ENCODE data around the gene AGPAT2.
A peak's percentile ranks its signal among the peaks of the same experiment; 100 is the strongest.

Gene AGPAT2

DNA sequence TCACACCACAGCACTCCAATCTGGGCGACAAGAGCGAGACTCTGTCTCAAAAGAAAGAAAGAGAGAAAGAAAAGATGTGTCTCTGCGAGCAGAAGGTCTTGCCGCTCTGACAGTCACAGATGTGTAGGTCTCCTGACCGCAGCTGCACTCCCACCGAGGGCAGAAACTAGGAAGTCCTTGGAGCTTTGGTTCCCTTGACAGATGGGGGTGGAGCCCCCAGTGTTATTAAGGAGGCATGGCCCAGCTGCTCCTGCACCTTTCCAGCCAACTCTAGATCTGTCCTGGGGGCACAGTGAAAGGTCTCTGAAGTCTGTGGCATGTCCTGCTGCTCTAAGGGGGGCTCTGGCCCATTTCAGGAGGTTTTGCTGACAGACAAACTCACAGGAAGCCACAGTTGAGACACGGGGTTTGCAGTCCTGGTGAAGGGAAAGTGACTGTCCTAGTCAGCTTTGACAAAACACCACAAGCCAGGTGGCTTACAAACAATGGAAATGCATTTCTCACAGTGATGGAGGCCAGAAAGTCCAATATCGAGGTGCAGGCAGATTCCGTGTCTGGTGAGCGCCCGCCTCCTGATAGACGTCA lies 16.1 kb upstream of the AGPAT2 start:
- DNase-seq (ENCODE audit: low read depth in 1 of 2, low spot score in 1 of 2) = no peak

DNA sequence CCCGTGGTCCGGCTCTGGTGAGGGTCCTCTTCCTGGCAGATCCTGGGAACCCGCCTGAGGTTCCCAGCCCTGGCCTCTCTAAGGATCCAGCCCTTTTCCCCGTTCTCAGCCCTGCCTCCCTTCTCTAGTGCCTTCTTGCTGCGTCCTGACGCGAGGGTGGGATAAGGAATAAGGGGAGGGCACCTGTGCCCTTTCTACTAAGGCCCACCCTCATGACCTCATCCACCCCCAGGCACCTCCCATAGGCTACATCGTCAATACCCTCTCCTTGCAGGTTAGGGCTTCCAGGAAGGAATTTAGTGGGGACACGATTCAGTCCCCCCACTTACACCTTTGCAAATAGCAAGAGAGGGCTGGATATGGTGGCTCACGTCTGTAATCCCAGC lies 14.4 kb upstream of the AGPAT2 start:
- DNase-seq (ENCODE audit: low read depth in 1 of 2, low spot score in 1 of 2) = no peak

GRCh38 chr9:136700959-136701667 lies 13.9 kb upstream of the AGPAT2 start:
- DNase-seq (ENCODE audit: low read depth in 1 of 2, low spot score in 1 of 2) = peak in 1 of 2 donors; percentile 50

- no peak for DNase-seq (ENCODE audit: low read depth in 1 of 2, low spot score in 1 of 2)
Observed at GRCh38 chr9:136700304-136700703, 13.0 kb upstream of the AGPAT2 start.

DNA sequence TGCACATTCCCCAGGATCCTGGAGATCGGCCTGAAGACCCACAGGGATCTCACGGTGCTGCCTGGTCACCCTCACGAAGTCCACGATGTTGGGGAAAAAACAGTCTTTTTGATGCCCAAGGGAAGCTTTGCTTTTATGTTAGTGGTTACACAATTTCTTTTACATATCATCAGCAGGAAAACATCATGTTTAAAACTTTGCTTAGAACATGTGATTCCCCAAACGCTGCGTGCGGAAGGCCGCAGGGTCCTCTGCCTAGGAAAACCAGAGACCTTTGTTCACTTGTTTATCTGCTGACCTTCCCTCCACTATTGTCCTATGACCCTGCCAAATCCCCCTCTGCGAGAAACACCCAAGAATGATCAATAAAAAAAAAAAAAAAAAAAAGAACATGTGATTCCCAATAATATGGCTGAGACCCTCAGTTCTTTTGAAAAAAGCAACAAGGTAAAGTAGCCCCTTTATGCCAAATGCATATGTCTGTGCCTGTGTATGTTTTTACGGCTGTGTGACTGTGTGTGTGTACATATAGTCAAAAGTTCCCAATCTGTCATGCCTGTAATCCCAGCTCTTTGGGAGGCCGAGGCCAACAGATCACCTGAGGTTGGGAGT lies 11.5 kb upstream of the AGPAT2 start:
- no peak for DNase-seq (ENCODE audit: low read depth in 1 of 2, low spot score in 1 of 2)

DNA sequence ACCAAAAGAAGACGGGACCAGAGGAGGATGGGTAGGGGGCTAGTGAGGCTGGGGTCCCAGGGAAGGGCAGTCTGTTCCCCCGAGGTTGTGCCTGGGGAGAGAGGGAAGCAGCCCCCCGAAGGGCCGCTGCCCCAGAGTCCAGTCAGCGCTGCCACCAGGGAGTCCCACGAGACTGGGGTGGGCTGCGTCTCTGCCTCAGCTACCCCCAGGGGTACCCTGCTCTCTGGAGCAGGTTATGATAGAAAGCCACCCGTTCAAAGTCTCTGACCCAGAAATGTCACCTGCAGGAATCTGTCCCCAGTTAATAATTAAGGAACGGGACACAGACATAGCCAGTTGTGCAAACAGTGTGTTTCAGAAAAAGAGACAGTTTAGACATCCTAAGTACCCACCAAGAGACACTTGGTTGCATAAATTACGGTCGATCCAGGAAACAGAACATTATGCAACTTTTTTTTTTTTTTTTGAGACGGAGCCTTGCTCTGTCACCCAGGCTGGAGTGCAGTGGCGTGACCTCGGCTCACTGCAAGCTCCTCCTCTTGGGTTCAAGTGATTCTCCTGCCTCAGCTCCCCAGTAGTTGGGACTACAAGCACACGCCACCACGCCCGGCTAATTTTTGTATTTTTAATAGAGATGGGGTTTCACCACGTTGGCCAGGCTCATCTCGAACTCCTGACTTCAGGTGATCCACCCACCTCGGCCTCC lies 10.7 kb upstream of the AGPAT2 start:
- no peak for DNase-seq (ENCODE audit: low read depth in 1 of 2, low spot score in 1 of 2)

DNA sequence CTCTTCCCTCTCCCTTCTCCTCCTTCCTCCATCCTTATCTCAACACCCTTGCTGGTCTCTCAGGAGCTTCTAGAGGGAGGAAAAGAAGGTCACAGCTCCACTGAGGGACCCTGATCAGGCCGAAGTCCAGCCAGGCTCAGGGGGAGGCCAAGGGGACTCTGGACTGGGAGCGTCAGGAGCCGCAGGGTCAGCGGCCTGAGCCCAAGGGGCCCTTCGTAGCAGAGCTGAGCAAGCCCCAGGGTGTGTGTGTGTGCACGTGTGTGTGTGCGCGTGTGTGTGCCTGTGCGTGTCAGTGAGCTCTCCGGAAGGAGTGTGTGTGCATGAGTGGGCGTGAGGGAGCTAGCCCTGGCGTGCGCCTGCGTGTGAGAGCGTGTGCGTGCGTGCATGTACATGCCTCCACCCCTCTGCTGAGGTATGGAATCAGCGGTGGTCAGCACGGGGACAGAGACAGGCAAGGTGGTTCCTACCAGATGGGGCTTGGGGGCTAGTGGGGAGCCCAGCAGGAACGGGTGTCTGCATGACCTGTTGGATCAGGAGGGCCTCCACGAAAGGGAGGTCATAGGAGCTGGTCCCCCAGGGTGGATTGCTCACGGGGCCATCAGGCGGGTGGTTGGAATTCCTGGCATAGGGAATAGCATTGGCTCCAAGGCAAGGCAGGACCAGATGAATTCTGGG lies 10.0 kb upstream of the AGPAT2 start:
- DNase-seq (ENCODE audit: low read depth in 1 of 2, low spot score in 1 of 2) = no peak

GRCh38 chr9:136696502-136696901 lies 9.2 kb upstream of the AGPAT2 start:
- no peak for DNase-seq (ENCODE audit: low read depth in 1 of 2, low spot score in 1 of 2)

DNA sequence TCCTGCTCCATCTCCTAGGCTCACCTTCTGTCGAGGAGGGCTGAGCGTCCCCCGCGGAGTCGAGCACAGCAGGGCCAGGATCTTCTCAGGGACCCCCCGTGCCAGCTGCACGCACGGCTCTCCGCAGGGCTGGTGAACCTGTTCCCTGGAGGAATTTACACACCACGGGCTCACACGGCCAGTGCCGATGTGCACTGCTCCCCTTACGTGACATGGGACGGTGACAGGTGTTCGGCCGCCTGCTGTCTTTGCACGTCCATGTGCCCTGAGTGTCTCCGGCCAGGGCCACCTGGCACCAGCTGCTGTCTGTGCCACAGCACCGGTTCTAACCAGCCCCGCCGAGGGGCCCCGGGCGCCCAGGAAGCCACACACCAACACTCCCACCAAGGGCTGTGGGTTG lies 8.7 kb upstream of the AGPAT2 start:
- DNase-seq (ENCODE audit: low read depth in 1 of 2, low spot score in 1 of 2) = no peak

- no peak for DNase-seq (ENCODE audit: low read depth in 1 of 2, low spot score in 1 of 2)
Observed at GRCh38 chr9:136695435-136695895, 8.2 kb upstream of the AGPAT2 start.

DNA sequence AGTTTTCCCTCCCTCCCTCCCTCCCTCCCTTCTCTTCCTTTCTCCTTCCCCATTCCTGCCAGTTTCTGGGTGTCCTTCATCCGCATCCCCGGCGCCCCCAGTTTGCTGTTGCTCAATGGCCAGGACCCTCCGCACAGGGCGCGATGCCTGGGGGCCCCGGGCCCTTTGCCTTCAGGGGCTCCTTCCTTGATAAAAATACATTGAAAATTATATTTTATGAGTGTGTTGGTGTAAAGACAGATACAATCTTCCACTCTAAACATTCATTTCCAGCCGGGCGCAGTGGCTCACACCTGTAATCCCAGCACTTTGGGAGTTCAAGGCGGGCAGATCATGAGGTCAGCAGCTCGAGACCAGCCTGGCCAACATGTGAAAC lies 7.6 kb upstream of the AGPAT2 start:
- no peak for DNase-seq (ENCODE audit: low read depth in 1 of 2, low spot score in 1 of 2)

- DNase-seq (ENCODE audit: low read depth in 1 of 2, low spot score in 1 of 2) = no peak
Observed at GRCh38 chr9:136694163-136694871, 7.1 kb upstream of the AGPAT2 start.

- no peak for DNase-seq (ENCODE audit: low read depth in 1 of 2, low spot score in 1 of 2)
Observed at GRCh38 chr9:136693490-136694162, 6.4 kb upstream of the AGPAT2 start.

GRCh38 chr9:136693135-136693489 lies 5.9 kb upstream of the AGPAT2 start:
- DNase-seq (ENCODE audit: low read depth in 1 of 2, low spot score in 1 of 2) = no peak

DNA sequence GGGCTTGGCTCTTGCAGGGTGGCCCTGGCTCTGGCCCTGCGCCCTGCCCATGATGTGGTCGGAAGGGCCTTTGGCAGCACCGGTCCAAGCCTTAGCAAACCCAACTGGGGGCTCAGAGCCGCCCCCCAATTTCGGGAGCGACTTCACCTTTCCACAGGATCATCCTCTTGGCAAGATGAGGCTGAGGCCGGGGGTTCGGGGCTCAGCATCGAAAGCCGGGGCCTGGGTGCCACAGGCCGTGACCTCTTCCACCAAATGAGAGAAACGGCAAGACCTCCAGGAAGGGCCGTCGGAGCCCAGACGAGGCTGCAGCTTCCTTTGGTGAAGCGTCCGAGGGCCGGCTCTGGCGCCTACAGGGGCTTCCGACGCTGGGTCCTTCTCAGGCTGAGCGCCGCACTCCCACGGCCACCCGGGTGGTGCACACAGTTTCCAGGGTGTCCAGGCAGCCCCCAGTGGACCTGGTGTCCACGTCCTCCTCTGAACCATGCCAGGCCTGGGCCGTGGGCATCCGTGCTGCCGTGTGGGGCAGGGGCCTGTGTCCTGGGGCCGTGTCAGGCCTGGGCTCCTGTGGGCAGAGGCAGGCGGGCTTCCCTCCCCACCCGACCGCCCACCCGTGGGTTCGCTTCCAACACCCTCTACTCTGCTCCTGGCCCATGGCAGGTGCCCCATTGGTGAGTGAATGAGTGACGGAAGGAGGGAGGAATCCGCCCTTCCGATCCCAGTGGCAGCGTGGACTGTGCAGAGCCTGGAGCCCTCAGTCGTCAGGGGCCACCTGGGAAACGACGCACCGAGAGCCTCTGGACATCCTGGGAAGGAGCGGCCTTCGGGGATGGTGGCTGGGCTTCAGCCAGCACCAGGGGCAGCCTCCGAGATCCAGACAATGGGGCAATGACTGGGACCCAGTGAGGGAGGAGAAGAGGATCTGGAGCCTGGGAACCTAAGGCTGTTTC lies 5.2 kb upstream of the AGPAT2 start:
- no peak for DNase-seq (ENCODE audit: low read depth in 1 of 2, low spot score in 1 of 2)

DNA sequence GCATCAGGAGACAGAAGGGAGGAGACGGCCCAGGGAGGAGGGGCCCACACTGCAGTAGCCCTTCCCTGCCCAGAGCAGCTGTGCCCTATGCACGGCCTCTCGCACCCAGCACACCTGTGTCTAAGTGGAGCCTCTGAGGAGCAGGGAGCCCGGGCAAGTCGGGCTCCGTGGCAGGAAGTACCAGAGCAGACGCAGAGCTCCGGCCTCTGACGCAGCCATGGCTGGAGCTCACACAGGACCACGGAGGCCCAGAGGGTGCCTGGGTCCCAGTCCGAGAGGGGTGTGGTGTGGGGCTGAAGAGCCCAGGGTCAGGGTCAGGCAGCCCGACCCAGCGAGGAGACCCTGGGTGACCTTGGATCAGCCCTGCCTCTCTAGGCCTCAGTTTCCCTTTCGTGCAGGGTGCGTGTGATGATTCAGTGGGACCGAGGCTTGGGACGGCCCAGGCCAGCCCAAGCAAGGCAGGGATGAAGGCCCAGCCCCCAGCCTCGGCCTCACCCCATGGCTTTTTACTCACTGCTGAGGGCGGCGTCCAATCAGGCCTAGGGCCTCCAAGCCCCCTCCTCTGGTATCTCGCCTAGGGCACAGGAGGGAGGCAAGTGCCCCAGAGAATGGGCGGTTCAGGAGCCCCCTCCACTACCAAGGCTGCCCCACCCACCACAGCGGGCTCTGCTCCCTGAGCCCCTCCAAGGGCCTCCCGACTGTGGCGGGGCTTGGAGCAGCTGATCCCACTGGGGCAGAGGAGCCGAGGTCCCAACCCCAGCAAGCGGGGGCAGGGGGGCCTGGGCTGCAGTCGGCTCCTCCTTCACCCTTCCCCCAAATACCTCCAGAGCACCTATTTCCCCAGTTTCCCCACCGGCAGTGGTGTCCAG lies 4.3 kb upstream of the AGPAT2 start:
- DNase-seq (ENCODE audit: low read depth in 1 of 2, low spot score in 1 of 2) = no peak

- no peak for DNase-seq (ENCODE audit: low read depth in 1 of 2, low spot score in 1 of 2)
Observed at GRCh38 chr9:136690806-136691261, 3.6 kb upstream of the AGPAT2 start.

DNA sequence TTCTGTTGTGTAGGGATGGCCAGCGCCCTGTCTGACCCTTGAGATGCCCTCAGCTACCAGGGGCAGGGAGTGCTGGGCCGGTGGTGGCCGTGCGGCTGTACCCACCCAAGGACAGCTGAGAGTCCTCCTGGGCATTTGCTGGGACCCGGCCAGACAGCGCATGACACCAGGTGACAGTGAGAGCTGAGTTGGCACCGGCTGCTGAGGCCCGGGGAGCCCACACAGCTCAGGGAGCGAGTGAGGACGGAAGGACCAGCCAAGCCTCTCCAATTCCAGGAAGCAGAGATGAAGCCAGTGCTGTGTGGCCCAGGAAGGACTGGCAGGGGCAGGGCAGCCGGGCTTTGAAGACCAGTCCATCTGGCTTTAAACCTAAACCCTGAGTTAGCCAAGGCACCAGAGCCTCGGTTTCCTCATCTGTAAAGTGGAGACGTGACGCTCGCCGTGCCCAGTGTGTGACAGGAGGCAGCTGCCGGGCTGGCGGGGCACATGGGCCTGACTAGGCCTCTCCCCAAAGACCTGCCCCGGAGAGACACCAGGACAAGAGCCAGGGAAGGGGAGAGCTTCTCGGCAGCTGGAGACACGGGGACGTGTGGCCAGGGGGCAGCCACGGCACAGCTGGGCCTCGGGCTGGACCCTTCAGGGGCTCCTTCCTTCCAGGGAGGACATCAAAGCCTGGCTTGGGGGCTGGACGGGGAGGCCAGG lies 3.0 kb upstream of the AGPAT2 start:
- DNase-seq (ENCODE audit: low read depth in 1 of 2, low spot score in 1 of 2) = no peak
